ENCODE measurements around the gene CROCC.
"Not testable (repeated sequence)": the region's sequence is repeated elsewhere in the genome, so short reads cannot be mapped to it uniquely, and the experiment has no call there.

DNA sequence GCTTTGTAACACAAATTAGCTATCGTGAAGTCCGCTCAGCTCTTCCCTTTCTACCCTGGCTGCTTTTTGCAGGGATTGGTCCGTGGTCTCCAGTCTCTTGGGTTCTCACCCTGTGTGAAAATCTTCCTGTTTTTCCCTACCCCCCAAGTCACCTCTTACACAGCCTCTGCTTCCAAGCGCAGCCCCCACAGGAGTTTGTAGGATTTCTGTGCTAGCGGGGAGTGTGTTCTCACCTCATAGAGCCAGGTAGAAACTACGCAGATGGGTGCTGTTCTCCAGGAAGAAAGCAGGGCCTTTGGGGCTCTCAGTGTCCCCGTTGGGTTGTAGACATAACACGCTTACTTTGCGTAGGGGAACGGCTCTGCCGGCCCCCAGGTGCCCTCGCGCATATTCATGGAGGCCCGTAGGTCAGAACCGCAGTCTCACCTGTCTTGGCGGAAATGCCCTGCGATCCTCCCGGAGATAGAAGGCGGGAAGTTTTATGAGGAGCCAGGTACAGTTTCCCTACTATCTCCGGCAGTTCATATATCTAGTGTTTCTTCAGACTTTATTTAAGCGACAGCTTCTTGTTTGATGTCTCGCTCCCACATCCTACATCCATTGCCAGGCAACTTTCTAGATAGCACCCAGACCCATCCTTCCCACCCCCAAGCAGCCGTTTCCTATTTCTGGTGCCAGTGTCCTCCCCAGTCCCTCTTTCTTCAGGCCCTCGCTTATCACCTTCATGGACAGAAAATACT, 25.2 kb upstream of the CROCC start:
- TF ChIP-seq, protein P1, sequence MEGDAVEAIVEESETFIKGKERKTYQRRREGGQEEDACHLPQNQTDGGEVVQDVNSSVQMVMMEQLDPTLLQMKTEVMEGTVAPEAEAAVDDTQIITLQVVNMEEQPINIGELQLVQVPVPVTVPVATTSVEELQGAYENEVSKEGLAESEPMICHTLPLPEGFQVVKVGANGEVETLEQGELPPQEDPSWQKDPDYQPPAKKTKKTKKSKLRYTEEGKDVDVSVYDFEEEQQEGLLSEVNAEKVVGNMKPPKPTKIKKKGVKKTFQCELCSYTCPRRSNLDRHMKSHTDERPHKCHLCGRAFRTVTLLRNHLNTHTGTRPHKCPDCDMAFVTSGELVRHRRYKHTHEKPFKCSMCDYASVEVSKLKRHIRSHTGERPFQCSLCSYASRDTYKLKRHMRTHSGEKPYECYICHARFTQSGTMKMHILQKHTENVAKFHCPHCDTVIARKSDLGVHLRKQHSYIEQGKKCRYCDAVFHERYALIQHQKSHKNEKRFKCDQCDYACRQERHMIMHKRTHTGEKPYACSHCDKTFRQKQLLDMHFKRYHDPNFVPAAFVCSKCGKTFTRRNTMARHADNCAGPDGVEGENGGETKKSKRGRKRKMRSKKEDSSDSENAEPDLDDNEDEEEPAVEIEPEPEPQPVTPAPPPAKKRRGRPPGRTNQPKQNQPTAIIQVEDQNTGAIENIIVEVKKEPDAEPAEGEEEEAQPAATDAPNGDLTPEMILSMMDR (IDR thresholded peaks at IDR 0.05) = not testable (repeated sequence)
- TF ChIP-seq EP300 (IDR thresholded peaks at IDR 0.05) = not testable (repeated sequence)
